CD4-positive, CD25-positive, alpha-beta regulatory T cell (primary cell): Measurements from ENCODE around the gene LRRK1. TPM values are rescaled to one million over a fixed set of nuclear protein-coding genes. Genes with fewer than 3 reads are reported as not detected.

Experiments used
- ATAC-seq, 2 donors: fragments of 150-1000 bp; cut with Tn5 transposase; one replicate each; pipeline ENCODE4 v1.10.0; 2021; ENCODE audit warnings: low read depth in 2 of 2, moderate number of reproducible peaks in 2 of 2, moderate library complexity in 1 of 2
- DNase-seq, 3 donors: peaks; one replicate each; pipeline versions ENCODE4 v3.0.0 to v3.0.0-alpha.2; 2012 to 2022; ENCODE audit warnings: mixed read lengths in 1 of 3
- H3K27ac ChIP-seq: one replicate; pipeline ENCODE4 v1.7.0; 2013; ENCODE audit warnings: mild to moderate bottlenecking, low read length; ENCODE audit not compliant: insufficient read depth, poor library complexity, severe bottlenecking
- H3K27me3 ChIP-seq: one replicate; pipeline ENCODE4 v1.7.0; 2013; ENCODE audit warnings: low read length; ENCODE audit not compliant: control insufficient read depth, insufficient read depth
- H3K36me3 ChIP-seq: one replicate; pipeline ENCODE4 v1.7.0; 2013; ENCODE audit warnings: mild to moderate bottlenecking, low read length, moderate library complexity; ENCODE audit not compliant: control insufficient read depth, insufficient read depth
- H3K4me1 ChIP-seq: 2 replicates; pipeline ENCODE4 v1.7.0; 2013; ENCODE audit warnings: mild to moderate bottlenecking, low read length; ENCODE audit not compliant: insufficient read depth, control insufficient read depth, poor library complexity, severe bottlenecking
- H3K4me3 ChIP-seq: one replicate; pipeline ENCODE4 v1.7.0; 2013; ENCODE audit warnings: low read depth, mild to moderate bottlenecking, low read length, moderate library complexity
- H3K9me3 ChIP-seq, 2 experiments: 1 replicate in 1 of 2; 2 replicates in 1 of 2; pipeline ENCODE4 v1.7.0; 2013; ENCODE audit warnings: low read length in 2 of 2, mild to moderate bottlenecking in 1 of 2, moderate library complexity in 1 of 2; ENCODE audit not compliant: control insufficient read depth in 2 of 2
- H3K27ac Mint-ChIP-seq, 3 donors: one replicate each; pipeline ENCODE4 v1.8.0; 2020 to 2022; ENCODE audit warnings: mild to moderate bottlenecking in 3 of 3, mixed read lengths in 3 of 3, moderate library complexity in 2 of 3
- H3K27me3 Mint-ChIP-seq: one replicate; pipeline ENCODE4 v1.8.0; 2022; ENCODE audit warnings: mild to moderate bottlenecking, mixed read lengths
- H3K36me3 Mint-ChIP-seq: one replicate; pipeline ENCODE4 v1.8.0; 2020; ENCODE audit warnings: mixed read lengths
- H3K4me1 Mint-ChIP-seq, 4 donors: one replicate each; pipeline ENCODE4 v1.8.0; 2020 to 2022; ENCODE audit warnings: mixed read lengths in 4 of 4, mild to moderate bottlenecking in 1 of 4
- H3K4me3 Mint-ChIP-seq, 4 donors: one replicate each; pipeline ENCODE4 v1.8.0; 2020 to 2022; ENCODE audit warnings: mild to moderate bottlenecking in 4 of 4, mixed read lengths in 4 of 4, moderate library complexity in 3 of 4
- H3K9me3 Mint-ChIP-seq, 7 donors: one replicate each; pipeline ENCODE4 v1.8.0; 2020 to 2022; ENCODE audit warnings: mixed read lengths in 7 of 7, mild to moderate bottlenecking in 3 of 7, moderate library complexity in 2 of 7
- polyA plus RNA-seq, 4 donors: library from polyadenylated mRNA; unstranded; fragments of 300-500 nt; fragmentation: Illumina TruSeq; gene quantifications; one replicate each; pipeline ENCODE4 v1.2.3, GENCODE V29; 2021
- total RNA-seq: library from RNA; stranded (reverse); gene quantifications from one replicate; pipeline ENCODE4 v1.2.3, GENCODE V29; 2022

Gene LRRK1
- total and polyA plus RNA-seq, 5 donors from 2014 or later, result 0.06 to 0.17 TPM; not detected in 3

DNA sequence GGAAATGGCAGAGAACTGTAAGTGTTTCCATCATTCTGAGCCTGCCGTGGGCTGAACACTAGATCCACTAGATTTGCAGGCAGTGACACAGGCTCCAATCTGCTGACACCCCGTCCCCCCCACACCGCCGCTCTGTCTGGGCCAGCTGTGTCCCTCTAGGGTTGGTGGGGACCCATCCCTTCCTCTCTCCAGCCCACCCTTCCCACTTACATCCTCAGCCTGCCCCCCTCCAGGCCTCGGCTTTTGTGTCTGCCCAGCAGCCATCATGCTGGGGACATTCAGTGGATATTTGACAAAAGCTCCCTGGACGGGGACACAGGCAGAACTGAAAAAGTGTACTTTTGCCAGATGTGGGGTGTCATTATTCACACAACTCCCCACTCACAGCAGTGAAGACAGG, 10.7 kb upstream of the LRRK1 start:
- ATAC-seq (no peak), DNase-seq (no peak)
- H3K27ac Mint-ChIP-seq, result no peak overlapping the region
- H3K27me3 ChIP-seq, result peaks cover 4% of the 10 kb centered on the region
- no peaks in the 10 kb centered on the region for H3K4me1 ChIP-seq
- H3K4me1 Mint-ChIP-seq, result no peaks in the 10 kb centered on the region
- no peaks in the 10 kb centered on the region for H3K36me3 Mint-ChIP-seq
- no peak overlapping the region for H3K4me3 Mint-ChIP-seq
- no peaks in the 10 kb centered on the region for H3K27me3 Mint-ChIP-seq
- no peak overlapping the region for H3K27ac ChIP-seq
- no peaks in the 10 kb centered on the region for H3K9me3 Mint-ChIP-seq
- H3K9me3 ChIP-seq, result no peaks in the 10 kb centered on the region
- H3K4me3 ChIP-seq, result no peak overlapping the region
- no peaks in the 10 kb centered on the region for H3K36me3 ChIP-seq

GRCh38 chr15:100909565-100909964, 9.6 kb upstream of the LRRK1 start:
- H3K9me3 ChIP-seq, result no peaks in the 10 kb centered on the region
- no peaks in the 10 kb centered on the region for H3K4me1 ChIP-seq
- Mint-ChIP-seq H3K4me3 (no peak overlapping the region), H3K9me3 (peaks cover 0 to 3% (median 0%) of the 10 kb centered on the region in 7 donors), H3K27ac (no peak overlapping the region), H3K4me1 (no peaks in the 10 kb centered on the region), H3K27me3 (peaks cover 7% of the 10 kb centered on the region), H3K36me3 (no peaks in the 10 kb centered on the region)
- H3K27me3 ChIP-seq, result peaks cover 4% of the 10 kb centered on the region
- no peak overlapping the region for H3K4me3 ChIP-seq
- H3K27ac ChIP-seq, result no peak overlapping the region
- DNase-seq, result no peak
- no peak for ATAC-seq
- H3K36me3 ChIP-seq, result no peaks in the 10 kb centered on the region

DNA sequence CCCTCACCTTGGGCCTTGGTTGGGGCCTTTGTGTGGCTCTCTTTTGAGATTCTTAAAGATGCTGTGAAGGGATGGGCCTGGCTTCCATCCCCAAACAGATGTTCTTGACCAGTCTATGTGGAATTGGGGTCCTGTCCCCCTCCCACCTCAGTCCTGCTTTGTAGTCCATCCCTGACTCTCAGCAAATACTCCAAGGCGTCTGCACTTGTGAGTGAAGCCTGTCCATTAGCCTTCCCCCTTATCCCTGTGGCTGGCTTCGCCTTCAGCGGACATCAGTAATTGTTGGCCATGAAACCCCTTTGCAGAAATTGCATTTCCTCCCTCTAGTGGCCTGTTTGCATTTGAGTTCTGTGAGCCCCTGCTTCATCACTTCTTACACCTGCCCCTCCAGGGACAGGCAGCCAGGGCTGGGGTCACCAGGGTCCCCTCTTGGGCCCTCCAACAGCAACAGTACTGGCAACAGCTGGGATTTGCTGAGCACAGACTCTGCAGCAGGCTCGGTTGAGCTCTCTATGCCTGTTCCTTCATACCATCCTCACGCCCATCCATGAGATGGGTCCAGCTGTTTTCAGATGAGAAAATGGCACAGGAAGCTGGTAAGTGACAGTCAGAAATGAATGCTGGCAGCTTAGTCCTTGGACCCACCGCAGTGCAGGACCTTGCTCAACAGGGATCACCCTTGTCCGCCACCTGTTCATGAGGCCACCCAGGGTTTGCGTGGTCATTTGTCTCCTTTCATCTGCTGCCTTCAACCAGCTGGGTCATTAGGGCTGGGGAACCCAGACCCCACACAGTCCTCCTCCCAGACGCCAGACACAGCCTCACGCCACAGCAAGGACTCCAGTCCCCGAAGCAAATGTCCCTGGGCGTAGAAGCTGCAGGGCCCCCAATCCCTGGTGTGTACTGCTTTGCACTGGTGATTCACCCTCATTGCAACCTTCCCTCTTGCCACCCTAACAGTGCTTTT, 8.9 kb upstream of the LRRK1 start:
- H3K9me3 ChIP-seq, result no peaks in the 10 kb centered on the region
- no peaks in the 10 kb centered on the region for H3K36me3 Mint-ChIP-seq
- no peak overlapping the region for H3K27ac Mint-ChIP-seq
- H3K36me3 ChIP-seq, result no peaks in the 10 kb centered on the region
- no peaks in the 10 kb centered on the region for H3K4me1 ChIP-seq
- H3K4me1 Mint-ChIP-seq, result no peaks in the 10 kb centered on the region
- H3K9me3 Mint-ChIP-seq, result peaks cover 0 to 3% (median 0%) of the 10 kb centered on the region in 7 donors
- ATAC-seq (no peak), DNase-seq (no peak)
- H3K4me3 ChIP-seq, result no peak overlapping the region
- H3K27ac ChIP-seq, result no peak overlapping the region
- no peak overlapping the region for H3K4me3 Mint-ChIP-seq
- H3K27me3 ChIP-seq, result peaks cover 4% of the 10 kb centered on the region
- H3K27me3 Mint-ChIP-seq, result peaks cover 12% of the 10 kb centered on the region

DNA sequence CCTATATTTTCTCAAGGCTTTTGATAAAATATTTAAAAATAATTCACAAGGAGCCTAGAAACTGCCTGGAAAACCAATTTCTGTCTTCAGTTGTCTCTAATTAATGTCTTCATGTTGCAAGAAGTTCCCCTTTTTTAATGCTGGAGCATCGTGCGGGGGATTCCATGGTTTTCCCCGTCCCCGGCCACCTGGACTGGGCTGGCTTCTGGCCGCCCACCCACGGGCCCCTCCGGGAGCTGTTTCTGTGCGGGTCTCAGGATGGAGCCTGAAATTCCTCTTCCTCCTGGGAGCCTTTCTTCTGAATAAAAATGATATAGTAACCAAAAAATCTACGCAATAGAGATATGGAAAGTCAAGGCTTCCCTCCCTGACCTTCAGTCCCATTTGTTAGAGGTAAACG, 8.1 kb upstream of the LRRK1 start:
- Mint-ChIP-seq H3K27me3 (peaks cover 12% of the 10 kb centered on the region), H3K36me3 (no peaks in the 10 kb centered on the region), H3K4me1 (no peaks in the 10 kb centered on the region), H3K4me3 (no peak overlapping the region), H3K27ac (no peak overlapping the region), H3K9me3 (peaks cover 0 to 3% (median 0%) of the 10 kb centered on the region in 7 donors)
- ATAC-seq, result no peak
- Histone ChIP-seq H3K27me3 (peaks cover 4% of the 10 kb centered on the region), H3K4me1 (no peaks in the 10 kb centered on the region), H3K36me3 (no peaks in the 10 kb centered on the region), H3K4me3 (no peak overlapping the region), H3K27ac (no peak overlapping the region), H3K9me3 (no peaks in the 10 kb centered on the region)
- DNase-seq, result no peak

GRCh38 chr15:100913961-100914360, 5.2 kb upstream of the LRRK1 start:
- peaks cover 0 to 10% (median 2%) of the 10 kb centered on the region in 4 donors for H3K4me1 Mint-ChIP-seq
- peaks cover 22% of the 10 kb centered on the region for H3K27me3 Mint-ChIP-seq
- H3K27ac ChIP-seq, result no peak overlapping the region
- no peaks in the 10 kb centered on the region for H3K36me3 Mint-ChIP-seq
- H3K36me3 ChIP-seq, result no peaks in the 10 kb centered on the region
- peaks cover 17% of the 10 kb centered on the region for H3K27me3 ChIP-seq
- H3K9me3 ChIP-seq, result no peaks in the 10 kb centered on the region
- H3K4me3 Mint-ChIP-seq, result no peak overlapping the region
- no peak overlapping the region for H3K27ac Mint-ChIP-seq
- H3K9me3 Mint-ChIP-seq, result peaks cover 0 to 3% (median 0%) of the 10 kb centered on the region in 7 donors
- DNase-seq (no peak), ATAC-seq (no peak)
- peaks cover 7% of the 10 kb centered on the region for H3K4me1 ChIP-seq
- H3K4me3 ChIP-seq, result no peak overlapping the region

GRCh38 chr15:100914876-100915275, 4.3 kb upstream of the LRRK1 start:
- ATAC-seq (no peak), DNase-seq (no peak)
- H3K27ac Mint-ChIP-seq, result no peak overlapping the region
- peaks cover 23% of the 10 kb centered on the region for H3K27me3 Mint-ChIP-seq
- Histone ChIP-seq H3K27me3 (peaks cover 17% of the 10 kb centered on the region), H3K9me3 (no peaks in the 10 kb centered on the region), H3K27ac (no peak overlapping the region), H3K4me3 (no peak overlapping the region), H3K36me3 (no peaks in the 10 kb centered on the region), H3K4me1 (peaks cover 11% of the 10 kb centered on the region)
- H3K4me1 Mint-ChIP-seq, result peaks cover 0 to 12% (median 2%) of the 10 kb centered on the region in 4 donors
- H3K36me3 Mint-ChIP-seq, result no peaks in the 10 kb centered on the region
- H3K9me3 Mint-ChIP-seq, result peaks cover 0 to 3% (median 0%) of the 10 kb centered on the region in 7 donors
- H3K4me3 Mint-ChIP-seq, result no peak overlapping the region

DNA sequence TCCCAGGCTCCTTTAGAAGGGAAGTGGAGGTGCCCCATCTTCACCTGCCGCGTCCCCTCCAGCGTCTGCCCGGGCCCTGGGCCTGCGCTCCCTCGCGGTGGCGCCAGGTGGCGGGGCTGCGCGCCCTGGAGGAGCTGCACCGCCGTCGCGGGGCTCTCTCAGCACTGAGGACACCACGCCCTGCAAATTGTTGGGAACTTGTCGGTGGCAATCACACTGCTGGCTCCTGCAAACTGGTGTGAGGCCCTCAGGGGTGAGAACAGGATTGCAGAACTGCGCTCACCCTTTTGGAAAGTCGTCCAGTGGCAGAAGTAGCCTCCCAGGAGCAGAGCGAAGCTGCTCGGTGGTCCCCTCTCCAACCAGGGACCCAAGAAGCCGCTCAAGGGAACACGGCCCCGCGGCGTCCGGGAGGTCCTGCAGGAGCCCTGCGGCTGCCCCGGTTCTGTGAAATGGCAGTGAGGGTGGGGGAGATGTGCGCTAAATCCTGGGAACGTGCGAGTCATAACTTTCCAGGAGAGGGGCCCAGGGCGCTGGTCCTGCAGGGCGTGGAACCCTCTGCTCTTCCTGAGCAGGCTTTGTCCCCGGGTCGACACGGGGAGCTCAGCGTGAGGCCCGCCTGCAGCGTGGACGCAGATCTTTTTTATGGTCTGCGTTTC, 995 bp upstream of the LRRK1 start:
- H3K4me1 ChIP-seq, result peaks cover 12% of the 10 kb centered on the region
- H3K27me3 ChIP-seq, result peaks cover 28% of the 10 kb centered on the region
- H3K9me3 Mint-ChIP-seq, result peaks cover 0 to 3% (median 0%) of the 10 kb centered on the region in 7 donors
- peak overlapping the region in 3 of 4 donors; percentile 61 to 80 (median 76) for H3K4me3 Mint-ChIP-seq
- ATAC-seq, result peak; percentile 81 to 85
- H3K36me3 ChIP-seq, result no peaks in the 10 kb centered on the region
- H3K27ac ChIP-seq, result no peak overlapping the region
- H3K27me3 Mint-ChIP-seq, result peaks cover 50% of the 10 kb centered on the region
- peak overlapping the region; percentile 38 for H3K4me3 ChIP-seq
- H3K9me3 ChIP-seq, result no peaks in the 10 kb centered on the region
- no peaks in the 10 kb centered on the region for H3K36me3 Mint-ChIP-seq
- peak in 2 of 3 donors; percentile 44 to 62 for DNase-seq
- H3K27ac Mint-ChIP-seq, result no peak overlapping the region
- H3K4me1 Mint-ChIP-seq, result peaks cover 5 to 23% (median 7%) of the 10 kb centered on the region in 4 donors
